SU-DHL-6 (cell line): ENCODE data around the gene PCSK2.

Experiments
- H2AFZ ChIP-seq: fragments of 200-600 bp; sonication (generic); 2 replicates; pipeline ENCODE4 v1.6.1; 2014; ENCODE audit warnings: low read depth, mild to moderate bottlenecking, moderate library complexity, mixed read lengths, antibody characterized with exemption, low read length; ENCODE audit not compliant: severe bottlenecking
- H3F3A ChIP-seq: fragments of 200-600 bp; shearing (Covaris generic); 2 replicates; pipeline ENCODE4 v1.6.0; 2016; ENCODE audit warnings: antibody characterized with exemption, mild to moderate bottlenecking; ENCODE audit not compliant: insufficient read depth
- H3K27ac ChIP-seq: fragments of 200-600 bp; sonication (generic); 2 replicates; pipeline ENCODE4 v1.5.1; 2016; ENCODE audit warnings: low read depth, mild to moderate bottlenecking, low read length, moderate library complexity, mixed read lengths
- H3K27me3 ChIP-seq: fragments of 200-600 bp; sonication (generic), shearing (Covaris generic); 2 replicates; pipeline ENCODE4 v1.6.0; 2014; ENCODE audit warnings: mild to moderate bottlenecking, low read length
- H3K36me3 ChIP-seq: fragments of 200-600 bp; sonication (generic); 2 replicates; pipeline ENCODE4 v1.6.1; 2014; ENCODE audit warnings: mild to moderate bottlenecking, low read length, mixed read lengths
- H3K4me2 ChIP-seq: fragments of 300-600, 200-600 bp; shearing (Covaris generic), sonication (generic); 2 replicates; pipeline ENCODE4 v1.6.0; 2014; ENCODE audit warnings: low read length, low read depth, mild to moderate bottlenecking; ENCODE audit not compliant: poor library complexity, severe bottlenecking
- H3K4me3 ChIP-seq: fragments of 200-600 bp; sonication (generic); 2 replicates; pipeline ENCODE4 v1.5.1; 2014; ENCODE audit warnings: antibody characterized with exemption, low read length, mild to moderate bottlenecking, mixed read lengths; ENCODE audit not compliant: insufficient read depth, poor library complexity, severe bottlenecking
- H3K79me2 ChIP-seq: fragments of 200-600 bp; sonication (generic); 2 replicates; pipeline ENCODE4 v1.6.1; 2014; ENCODE audit warnings: mild to moderate bottlenecking, low read length, moderate library complexity; ENCODE audit not compliant: insufficient read depth
- H3K9ac ChIP-seq: fragments of 200-600 bp; sonication (generic); 2 replicates; pipeline ENCODE4 v1.7.0; 2014; ENCODE audit warnings: mild to moderate bottlenecking, low read length
- H3K9me2 ChIP-seq: fragments of 200-600 bp; sonication (generic); replicated peaks from 2 replicates; pipeline ENCODE4 v1.6.1; 2014; ENCODE audit warnings: low read length; ENCODE audit not compliant: insufficient read depth
- H3K9me3 ChIP-seq: fragments of 200-600 bp; sonication (generic); 2 replicates; pipeline ENCODE4 v1.6.1; 2014; ENCODE audit warnings: low read length, mixed read lengths; ENCODE audit not compliant: insufficient read depth
- H4K20me1 ChIP-seq: fragments of 200-600 bp; sonication (generic); 2 replicates; pipeline ENCODE4 v1.6.1; 2014; ENCODE audit warnings: low read depth, mild to moderate bottlenecking, antibody characterized with exemption, low read length, moderate library complexity, mixed read lengths
- EZH2phosphoT487 ChIP-seq: fragments of 200-600 bp; sonication (generic), shearing (Covaris generic); conservative IDR thresholded peaks from 2 replicates; pipeline ENCODE4 v1.6.1; 2018; ENCODE audit warnings: mild to moderate bottlenecking, antibody characterized with exemption, low read length, moderate library complexity, mixed read lengths
- TF ChIP-seq, protein P1 (sequence below): fragments of 200-600 bp; sonication (generic); IDR thresholded peaks from one replicate; pipeline ENCODE4 v1.5.1; 2017; ENCODE audit warnings: antibody characterized with exemption, mild to moderate bottlenecking, low read length, moderate library complexity; ENCODE audit not compliant: insufficient read depth, poor library complexity, severe bottlenecking

Gene PCSK2

GRCh38 chr20:17499041-17499440, 272.2 kb downstream of the PCSK2 start:
- Histone ChIP-seq H2AFZ (no peak overlapping the region), H3K9ac (no peak overlapping the region)

GRCh38 chr20:17500271-17500670, 273.4 kb downstream of the PCSK2 start:
- no peaks in the 10 kb centered on the region for H4K20me1 ChIP-seq
- TF ChIP-seq EZH2phosphoT487, result no peak
- TF ChIP-seq, protein P1, sequence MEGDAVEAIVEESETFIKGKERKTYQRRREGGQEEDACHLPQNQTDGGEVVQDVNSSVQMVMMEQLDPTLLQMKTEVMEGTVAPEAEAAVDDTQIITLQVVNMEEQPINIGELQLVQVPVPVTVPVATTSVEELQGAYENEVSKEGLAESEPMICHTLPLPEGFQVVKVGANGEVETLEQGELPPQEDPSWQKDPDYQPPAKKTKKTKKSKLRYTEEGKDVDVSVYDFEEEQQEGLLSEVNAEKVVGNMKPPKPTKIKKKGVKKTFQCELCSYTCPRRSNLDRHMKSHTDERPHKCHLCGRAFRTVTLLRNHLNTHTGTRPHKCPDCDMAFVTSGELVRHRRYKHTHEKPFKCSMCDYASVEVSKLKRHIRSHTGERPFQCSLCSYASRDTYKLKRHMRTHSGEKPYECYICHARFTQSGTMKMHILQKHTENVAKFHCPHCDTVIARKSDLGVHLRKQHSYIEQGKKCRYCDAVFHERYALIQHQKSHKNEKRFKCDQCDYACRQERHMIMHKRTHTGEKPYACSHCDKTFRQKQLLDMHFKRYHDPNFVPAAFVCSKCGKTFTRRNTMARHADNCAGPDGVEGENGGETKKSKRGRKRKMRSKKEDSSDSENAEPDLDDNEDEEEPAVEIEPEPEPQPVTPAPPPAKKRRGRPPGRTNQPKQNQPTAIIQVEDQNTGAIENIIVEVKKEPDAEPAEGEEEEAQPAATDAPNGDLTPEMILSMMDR, result no peak
- H3K27ac ChIP-seq, result no peak overlapping the region
- no peaks in the 10 kb centered on the region for H3K9me3 ChIP-seq
- H3K27me3 ChIP-seq, result no peaks in the 10 kb centered on the region
- H2AFZ ChIP-seq, result no peak overlapping the region
- H3F3A ChIP-seq, result no peaks in the 10 kb centered on the region
- H3K36me3 ChIP-seq, result no peaks in the 10 kb centered on the region
- H3K4me2 ChIP-seq, result no peak overlapping the region
- H3K4me3 ChIP-seq, result no peak overlapping the region
- no peaks in the 10 kb centered on the region for H3K79me2 ChIP-seq
- no peak overlapping the region for H3K9ac ChIP-seq
- H3K9me2 ChIP-seq, result no peaks in the 10 kb centered on the region

More at GRCh38 chr20:17499041-17499440, 272.2 kb downstream of the PCSK2 start:
- H3K4me2 ChIP-seq, result no peak overlapping the region
- no peaks in the 10 kb centered on the region for H3K9me3 ChIP-seq
- no peaks in the 10 kb centered on the region for H4K20me1 ChIP-seq
- no peaks in the 10 kb centered on the region for H3K36me3 ChIP-seq
- no peaks in the 10 kb centered on the region for H3F3A ChIP-seq
- H3K9me2 ChIP-seq, result no peaks in the 10 kb centered on the region
- H3K27ac ChIP-seq, result no peak overlapping the region
- H3K79me2 ChIP-seq, result no peaks in the 10 kb centered on the region
- H3K27me3 ChIP-seq, result no peaks in the 10 kb centered on the region
- no peak overlapping the region for H3K4me3 ChIP-seq
- TF ChIP-seq, protein P1, result no peak
- no peak for TF ChIP-seq EZH2phosphoT487

DNA sequence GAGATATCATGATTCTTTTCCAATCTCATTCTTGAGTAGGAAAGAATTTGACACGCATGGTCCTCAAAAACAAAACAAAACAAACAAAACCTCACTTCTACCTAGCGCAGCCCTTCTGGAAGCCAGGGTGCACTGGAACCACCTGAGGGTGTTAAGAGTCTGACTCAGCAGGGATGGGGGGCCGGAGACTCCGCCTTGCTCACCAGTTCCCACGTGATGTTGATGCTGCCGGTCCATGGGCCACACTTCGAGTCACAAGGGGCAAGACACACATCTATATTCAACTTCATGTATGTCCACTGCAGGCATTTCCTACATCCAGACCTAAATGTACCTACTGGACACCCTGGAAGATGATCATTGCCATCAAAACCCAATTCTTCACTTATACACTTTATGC, 274.0 kb downstream of the PCSK2 start:
- H2AFZ ChIP-seq, result no peak overlapping the region
- H3F3A ChIP-seq, result no peaks in the 10 kb centered on the region
- H3K27me3 ChIP-seq, result no peaks in the 10 kb centered on the region
- no peak overlapping the region for H3K27ac ChIP-seq
- no peaks in the 10 kb centered on the region for H4K20me1 ChIP-seq
- H3K9me3 ChIP-seq, result no peaks in the 10 kb centered on the region
- no peak overlapping the region for H3K4me2 ChIP-seq
- no peak overlapping the region for H3K9ac ChIP-seq
- no peaks in the 10 kb centered on the region for H3K9me2 ChIP-seq
- no peaks in the 10 kb centered on the region for H3K36me3 ChIP-seq
- no peak overlapping the region for H3K4me3 ChIP-seq
- no peak for TF ChIP-seq EZH2phosphoT487
- TF ChIP-seq, protein P1, result no peak
- no peaks in the 10 kb centered on the region for H3K79me2 ChIP-seq

DNA sequence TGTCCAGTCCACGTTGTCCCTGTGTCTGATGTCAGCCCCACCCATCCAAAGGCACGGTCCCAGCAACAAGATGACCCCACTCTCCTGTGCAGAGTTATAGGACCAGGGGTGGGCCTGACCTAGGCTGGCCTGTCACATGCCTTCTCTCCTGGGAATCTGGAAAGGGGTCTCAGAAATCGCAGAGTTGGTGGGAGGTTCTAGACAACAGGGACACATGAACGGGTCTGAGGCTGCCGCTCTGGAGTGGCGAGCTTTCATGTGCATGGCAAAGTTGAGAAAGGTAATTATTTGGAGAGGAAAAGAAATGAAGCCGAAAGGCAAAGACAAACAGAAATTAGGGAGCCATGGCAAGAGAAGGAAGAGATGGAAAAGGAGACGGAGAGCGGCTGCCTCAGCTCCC, 274.9 kb downstream of the PCSK2 start:
- no peaks in the 10 kb centered on the region for H3K9me3 ChIP-seq
- H3K9ac ChIP-seq, result no peak overlapping the region
- TF ChIP-seq, protein P1, result no peak
- TF ChIP-seq EZH2phosphoT487, result no peak
- no peak overlapping the region for H2AFZ ChIP-seq
- H3K27me3 ChIP-seq, result no peaks in the 10 kb centered on the region
- no peaks in the 10 kb centered on the region for H3K79me2 ChIP-seq
- H3K4me2 ChIP-seq, result no peak overlapping the region
- H3F3A ChIP-seq, result no peaks in the 10 kb centered on the region
- H3K4me3 ChIP-seq, result no peak overlapping the region
- no peaks in the 10 kb centered on the region for H3K36me3 ChIP-seq
- no peaks in the 10 kb centered on the region for H3K9me2 ChIP-seq
- H3K27ac ChIP-seq, result no peak overlapping the region
- H4K20me1 ChIP-seq, result no peaks in the 10 kb centered on the region
